Measurements from ENCODE around the gene NUAK1.

NUAK1 gene

GRCh38 chr12:106128585-106129328, 10.0 kb downstream of the NUAK1 start:
- DNase-seq = no peak

- DNase-seq = no peak
These were observed 11.2 kb downstream of the NUAK1 start for GRCh38 chr12:106127338-106128126.

- DNase-seq = no peak
These were observed 12.1 kb downstream of the NUAK1 start for GRCh38 chr12:106126441-106127337.

GRCh38 chr12:106125351-106126095, 13.2 kb downstream of the NUAK1 start:
- no peak for DNase-seq

- DNase-seq = no peak
These were observed 15.1 kb downstream of the NUAK1 start for GRCh38 chr12:106123551-106124081.

- DNase-seq = no peak
These were observed 15.6 kb downstream of the NUAK1 start for GRCh38 chr12:106123110-106123509.

- no peak for DNase-seq
These were observed 16.8 kb downstream of the NUAK1 start for GRCh38 chr12:106122004-106122403.

GRCh38 chr12:106120519-106121105, 18.1 kb downstream of the NUAK1 start:
- DNase-seq = no peak

GRCh38 chr12:106119301-106119700, 19.5 kb downstream of the NUAK1 start:
- DNase-seq = no peak

- DNase-seq = no peak
These were observed 20.2 kb downstream of the NUAK1 start for GRCh38 chr12:106118381-106119130.

- DNase-seq = no peak
These were observed 23.3 kb downstream of the NUAK1 start for GRCh38 chr12:106115440-106115839.

GRCh38 chr12:106114447-106115068, 24.2 kb downstream of the NUAK1 start:
- DNase-seq = no peak

- DNase-seq = no peak
These were observed 24.8 kb downstream of the NUAK1 start for GRCh38 chr12:106113824-106114446.

GRCh38 chr12:106113446-106113823, 25.3 kb downstream of the NUAK1 start:
- no peak for DNase-seq

- DNase-seq = no peak
These were observed 25.7 kb downstream of the NUAK1 start for GRCh38 chr12:106113042-106113441.

GRCh38 chr12:106112145-106112821, 26.5 kb downstream of the NUAK1 start:
- no peak for DNase-seq

- no peak for DNase-seq
These were observed 28.0 kb downstream of the NUAK1 start for GRCh38 chr12:106110626-106111300.

GRCh38 chr12:106109168-106109910, 29.4 kb downstream of the NUAK1 start:
- DNase-seq = no peak

Data from effector CD8-positive, alpha-beta T cell (primary cell).